HL-60 (cell line): Measurements from ENCODE around the gene POU5F1.

Experiments used
- DNase-seq, 2 experiments: peaks; one replicate each; pipeline ENCODE4 v3.0.0-alpha.2; 2010 to 2020; ENCODE audit warnings: low read depth in 1 of 2, low spot score in 1 of 2
- H3K27ac ChIP-seq: fragments of 250-450 bp; sonication (Bioruptor Pico); replicated peaks from 2 replicates; pipeline ENCODE4 v1.5.1; 2020; ENCODE audit warnings: mild to moderate bottlenecking, moderate library complexity
- H3K27me3 ChIP-seq: fragments of 250-450 bp; sonication (Bioruptor Pico); 2 replicates; pipeline ENCODE4 v1.5.1; 2021; ENCODE audit warnings: mild to moderate bottlenecking, moderate library complexity; ENCODE audit not compliant: insufficient read depth, poor library complexity, severe bottlenecking
- H3K4me3 ChIP-seq: replicated peaks from 2 replicates; pipeline ENCODE4 v1.5.1; 2011; ENCODE audit warnings: mild to moderate bottlenecking, control low read depth, low read length; ENCODE audit not compliant: insufficient read depth
- GABPA ChIP-seq: IDR thresholded peaks from 2 replicates; pipeline ENCODE4 v1.6.1; 2012; ENCODE audit warnings: low read depth
- POLR2AphosphoS5 ChIP-seq: IDR thresholded peaks from 2 replicates; pipeline ENCODE4 v1.6.1; 2012; ENCODE audit warnings: low read depth
- SPI1 ChIP-seq: IDR thresholded peaks from 2 replicates; pipeline ENCODE4 v1.6.1; 2012; ENCODE audit warnings: low read depth, mild to moderate bottlenecking, borderline replicate concordance
- TF ChIP-seq, protein P1 (sequence below): IDR thresholded peaks from one replicate; pipeline ENCODE4 v1.5.1; 2011; ENCODE audit warnings: low read length, control low read depth, inconsistent platforms; ENCODE audit not compliant: insufficient read depth
- TF ChIP-seq, protein P2 (sequence below): IDR thresholded peaks from 2 replicates; pipeline ENCODE4 v1.6.1; 2012; ENCODE audit warnings: low read depth; ENCODE audit not compliant: insufficient replicate concordance

The POU5F1 gene

DNA sequence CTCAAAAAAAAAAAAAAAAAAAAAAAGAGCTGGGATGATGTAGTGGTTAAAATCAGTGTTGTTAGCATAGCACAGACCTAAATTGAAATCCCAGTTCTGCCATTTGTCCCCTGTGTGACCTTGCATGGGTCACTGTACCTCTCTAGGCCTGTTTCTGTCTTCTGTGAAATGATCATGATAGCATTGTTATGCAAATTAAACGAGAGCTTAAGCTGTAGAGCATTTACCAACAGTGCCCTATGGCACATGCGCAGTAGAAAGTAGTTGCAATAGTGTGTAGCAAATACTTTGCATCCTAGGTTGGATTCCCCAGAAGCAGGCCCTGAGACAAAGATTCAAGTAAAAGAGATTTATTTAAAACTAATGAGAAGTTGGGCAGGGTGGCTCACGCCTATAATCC is 38.9 kb downstream of the POU5F1 start:
- peaks cover 5% of the 10 kb centered on the region for H3K27me3 ChIP-seq

DNA sequence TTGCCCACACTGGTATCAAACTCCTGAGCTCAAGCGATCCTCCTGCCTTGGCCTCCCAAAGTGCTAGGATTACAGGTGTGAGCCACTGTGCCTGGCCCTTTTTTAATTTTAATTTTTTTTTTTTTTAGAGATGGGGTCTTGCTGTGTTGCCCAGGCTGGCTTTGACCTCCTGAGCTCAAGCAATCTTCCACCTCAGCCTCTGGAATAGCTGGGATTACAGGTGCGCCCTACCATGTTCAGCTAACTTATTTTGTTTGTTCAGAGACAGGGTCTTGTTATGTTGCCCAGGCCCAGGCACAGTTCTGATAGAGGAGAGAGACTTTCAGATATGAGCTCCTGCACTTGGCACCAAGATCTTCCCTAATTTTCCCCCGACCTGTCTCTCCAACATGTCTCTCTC is 39.7 kb downstream of the POU5F1 start:
- TF ChIP-seq, protein P1, sequence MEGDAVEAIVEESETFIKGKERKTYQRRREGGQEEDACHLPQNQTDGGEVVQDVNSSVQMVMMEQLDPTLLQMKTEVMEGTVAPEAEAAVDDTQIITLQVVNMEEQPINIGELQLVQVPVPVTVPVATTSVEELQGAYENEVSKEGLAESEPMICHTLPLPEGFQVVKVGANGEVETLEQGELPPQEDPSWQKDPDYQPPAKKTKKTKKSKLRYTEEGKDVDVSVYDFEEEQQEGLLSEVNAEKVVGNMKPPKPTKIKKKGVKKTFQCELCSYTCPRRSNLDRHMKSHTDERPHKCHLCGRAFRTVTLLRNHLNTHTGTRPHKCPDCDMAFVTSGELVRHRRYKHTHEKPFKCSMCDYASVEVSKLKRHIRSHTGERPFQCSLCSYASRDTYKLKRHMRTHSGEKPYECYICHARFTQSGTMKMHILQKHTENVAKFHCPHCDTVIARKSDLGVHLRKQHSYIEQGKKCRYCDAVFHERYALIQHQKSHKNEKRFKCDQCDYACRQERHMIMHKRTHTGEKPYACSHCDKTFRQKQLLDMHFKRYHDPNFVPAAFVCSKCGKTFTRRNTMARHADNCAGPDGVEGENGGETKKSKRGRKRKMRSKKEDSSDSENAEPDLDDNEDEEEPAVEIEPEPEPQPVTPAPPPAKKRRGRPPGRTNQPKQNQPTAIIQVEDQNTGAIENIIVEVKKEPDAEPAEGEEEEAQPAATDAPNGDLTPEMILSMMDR, result no peak
- TF ChIP-seq SPI1, result no peak
- no peak for TF ChIP-seq POLR2AphosphoS5
- TF ChIP-seq, protein P2, sequence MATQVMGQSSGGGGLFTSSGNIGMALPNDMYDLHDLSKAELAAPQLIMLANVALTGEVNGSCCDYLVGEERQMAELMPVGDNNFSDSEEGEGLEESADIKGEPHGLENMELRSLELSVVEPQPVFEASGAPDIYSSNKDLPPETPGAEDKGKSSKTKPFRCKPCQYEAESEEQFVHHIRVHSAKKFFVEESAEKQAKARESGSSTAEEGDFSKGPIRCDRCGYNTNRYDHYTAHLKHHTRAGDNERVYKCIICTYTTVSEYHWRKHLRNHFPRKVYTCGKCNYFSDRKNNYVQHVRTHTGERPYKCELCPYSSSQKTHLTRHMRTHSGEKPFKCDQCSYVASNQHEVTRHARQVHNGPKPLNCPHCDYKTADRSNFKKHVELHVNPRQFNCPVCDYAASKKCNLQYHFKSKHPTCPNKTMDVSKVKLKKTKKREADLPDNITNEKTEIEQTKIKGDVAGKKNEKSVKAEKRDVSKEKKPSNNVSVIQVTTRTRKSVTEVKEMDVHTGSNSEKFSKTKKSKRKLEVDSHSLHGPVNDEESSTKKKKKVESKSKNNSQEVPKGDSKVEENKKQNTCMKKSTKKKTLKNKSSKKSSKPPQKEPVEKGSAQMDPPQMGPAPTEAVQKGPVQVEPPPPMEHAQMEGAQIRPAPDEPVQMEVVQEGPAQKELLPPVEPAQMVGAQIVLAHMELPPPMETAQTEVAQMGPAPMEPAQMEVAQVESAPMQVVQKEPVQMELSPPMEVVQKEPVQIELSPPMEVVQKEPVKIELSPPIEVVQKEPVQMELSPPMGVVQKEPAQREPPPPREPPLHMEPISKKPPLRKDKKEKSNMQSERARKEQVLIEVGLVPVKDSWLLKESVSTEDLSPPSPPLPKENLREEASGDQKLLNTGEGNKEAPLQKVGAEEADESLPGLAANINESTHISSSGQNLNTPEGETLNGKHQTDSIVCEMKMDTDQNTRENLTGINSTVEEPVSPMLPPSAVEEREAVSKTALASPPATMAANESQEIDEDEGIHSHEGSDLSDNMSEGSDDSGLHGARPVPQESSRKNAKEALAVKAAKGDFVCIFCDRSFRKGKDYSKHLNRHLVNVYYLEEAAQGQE, result no peak
- no peak for TF ChIP-seq GABPA

More for the DNA sequence above, 38.9 kb downstream of the POU5F1 start:
- TF ChIP-seq POLR2AphosphoS5, result no peak
- no peak for TF ChIP-seq SPI1
- TF ChIP-seq GABPA, result no peak
- TF ChIP-seq, protein P1, result no peak
- TF ChIP-seq, protein P2, result no peak
- Histone ChIP-seq H3K4me3 (no peak overlapping the region), H3K27ac (no peak overlapping the region)
- DNase-seq, result no peak

DNA sequence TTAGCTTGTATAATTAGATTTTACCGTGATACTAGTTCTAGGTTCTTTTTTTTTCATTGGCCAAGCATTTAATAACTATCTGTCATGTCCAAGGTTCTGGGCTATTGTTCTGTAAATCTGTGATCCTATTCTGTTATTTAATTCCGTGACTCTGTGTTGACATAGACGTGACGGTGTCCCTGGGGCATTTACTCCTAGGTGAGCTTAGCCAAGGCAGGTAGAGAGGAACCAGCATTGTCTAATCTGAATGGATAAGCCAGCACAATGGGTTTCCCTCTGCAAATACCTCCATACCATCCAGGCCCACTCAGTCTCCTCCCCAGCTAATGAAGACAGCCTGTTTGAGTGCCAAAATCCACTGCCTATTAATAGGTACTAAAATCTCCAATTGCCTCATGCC is 41.4 kb downstream of the POU5F1 start:
- TF ChIP-seq, protein P1, result no peak
- no peak overlapping the region for H3K27ac ChIP-seq
- peaks cover 5% of the 10 kb centered on the region for H3K27me3 ChIP-seq
- no peak overlapping the region for H3K4me3 ChIP-seq
- DNase-seq, result no peak

More for the DNA sequence above, 39.7 kb downstream of the POU5F1 start:
- no peak for DNase-seq
- Histone ChIP-seq H3K27me3 (peaks cover 5% of the 10 kb centered on the region), H3K27ac (no peak overlapping the region), H3K4me3 (no peak overlapping the region)

DNA sequence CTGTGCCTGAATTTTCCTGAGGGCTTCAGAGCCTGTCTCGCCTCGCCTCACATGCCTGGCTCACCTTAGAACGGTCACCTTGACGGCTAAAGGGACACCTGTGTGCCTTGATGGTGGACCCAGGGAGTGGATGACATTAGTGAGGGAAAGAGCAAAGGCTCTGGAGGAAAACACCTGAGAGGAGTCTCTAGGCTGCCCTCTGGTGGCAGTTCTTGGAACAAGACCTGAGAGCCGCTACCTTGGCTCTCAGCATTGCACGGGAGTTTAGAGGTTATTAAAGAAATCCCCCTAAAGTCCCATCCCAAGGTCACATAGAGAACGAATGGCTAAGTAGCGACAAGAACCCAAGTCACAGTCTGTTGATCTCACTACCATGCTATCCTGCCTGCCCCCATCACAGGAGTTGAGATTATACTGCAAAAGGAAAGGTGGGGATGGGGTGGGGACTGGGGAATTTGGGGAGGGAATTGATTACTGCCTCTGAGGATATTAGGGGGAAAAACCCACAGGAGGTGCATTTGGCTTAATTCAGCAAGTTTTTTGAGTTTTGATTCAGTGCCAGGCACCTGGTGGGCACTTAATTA is 42.3 kb downstream of the POU5F1 start:
- Histone ChIP-seq H3K27ac (no peak overlapping the region), H3K27me3 (peaks cover 5% of the 10 kb centered on the region), H3K4me3 (no peak overlapping the region)
- peak; percentile 17 to 40 for DNase-seq
- TF ChIP-seq SPI1 (no peak), GABPA (no peak)
- TF ChIP-seq, protein P2, result no peak
- TF ChIP-seq, protein P1, result peak; percentile 84
